ENCODE results near the gene DUSP23. TPM values are rescaled to one million over a fixed set of nuclear protein-coding genes. Genes with fewer than 3 reads are reported as not detected.

DUSP23 gene
- total and polyA plus RNA-seq, 10 of the 15 experiments (the other 5 are each of a cell fraction or from before 2014, with no cell fraction given), result 1.1 to 6.9 (median 4.1) TPM; not detected in 1

GRCh38 chr1:159750621-159751020 is 30.1 kb upstream of the DUSP23 start:
- intact Hi-C loops (cut with micrococcal nuclease; ENCODE audit: unreplicated experiment) (no loop called here), in situ Hi-C loops (cut with MboI) (no loop called here)
- POLR2A ChIA-PET, result no interaction called here
- TF ChIP-seq BACH1 (IDR thresholded peaks at IDR 0.05; ENCODE audit: borderline replicate concordance) (no peak), LARP7 (IDR thresholded peaks at IDR 0.05) (no peak), SMARCA5 (IDR thresholded peaks at IDR 0.05) (no peak), ATF7 (IDR thresholded peaks at IDR 0.05; ENCODE audit: low read depth) (no peak), EGR1 (IDR thresholded peaks at IDR 0.05; ENCODE audit: borderline replicate concordance in 1 of 2, low read depth in 2 of 2, low read length in 2 of 2) (no peak), MAX (IDR thresholded peaks at IDR 0.05; ENCODE audit: low read depth, low read length) (no peak), EED (IDR thresholded peaks at IDR 0.05; ENCODE audit: low read depth) (no peak), ASH2L (IDR thresholded peaks at IDR 0.05; ENCODE audit: borderline replicate concordance, low read depth) (no peak), ZBTB33 (IDR thresholded peaks at IDR 0.05) (no peak), NFXL1 (IDR thresholded peaks at IDR 0.05; ENCODE audit: borderline replicate concordance) (no peak)
- FAIRE-seq (no peak), ATAC-seq (no peak), DNase-seq (ENCODE audit: low read depth, low spot score) (no peak)
- no peak overlapping the region for H3K4me3 ChIP-seq
- no peaks in the 10 kb centered on the region for H3K9me3 ChIP-seq (replicated peaks; ENCODE audit: control insufficient read depth, insufficient read depth, low read length)
- no peaks in the 10 kb centered on the region for H3K36me3 ChIP-seq (ENCODE audit: control insufficient read depth in 2 of 2, insufficient read depth in 2 of 2, low read length in 1 of 2)
- no peak overlapping the region for H3K27ac ChIP-seq (ENCODE audit: control insufficient read depth, insufficient read depth)
- no peaks in the 10 kb centered on the region for H4K20me1 ChIP-seq (ENCODE audit: control insufficient read depth, insufficient read depth)
- no peak overlapping the region for H3K9ac ChIP-seq (ENCODE audit: control insufficient read depth, insufficient read depth, low read length)
- no peak overlapping the region for H2AFZ ChIP-seq (ENCODE audit: control insufficient read depth, low read depth, low read length)
- H3K79me2 ChIP-seq (ENCODE audit: control insufficient read depth, insufficient read depth, low read length), result no peaks in the 10 kb centered on the region
- CTCF ChIA-PET, result no interaction called here
- BruUV-seq (replicated peaks), result no TSS peak
- H3K4me2 ChIP-seq (ENCODE audit: control insufficient read depth, insufficient read depth), result no peak overlapping the region
- RAD21 ChIA-PET (ENCODE audit: unreplicated experiment), result no interaction called here
- no peaks in the 10 kb centered on the region for H3K27me3 ChIP-seq (replicated peaks in 1 of 2; ENCODE audit: control insufficient read depth in 2 of 2, insufficient read depth in 2 of 2, low read length in 1 of 2)
- H3K4me1 ChIP-seq (ENCODE audit: control insufficient read depth, insufficient read depth, low read length), result no peaks in the 10 kb centered on the region
- SMC1A ChIA-PET (ENCODE audit: uncharacterized antibody, unreplicated experiment), result no interaction called here

Data from GM12878 (cell line).